GM12801 (cell line): Measurements from ENCODE around the gene JAK1.

Source experiments
- CTCF ChIP-seq: IDR thresholded peaks from one replicate; pipeline ENCODE4 v1.5.1; 2011; ENCODE audit warnings: control low read depth; ENCODE audit not compliant: insufficient read length; ENCODE audit errors: extremely low read depth

The JAK1 gene

GRCh38 chr1:64864018-64864940 lies 102.1 kb downstream of the JAK1 start:
- TF ChIP-seq CTCF: no peak

GRCh38 chr1:64861611-64862010 lies 104.7 kb downstream of the JAK1 start:
- TF ChIP-seq CTCF: no peak

GRCh38 chr1:64857347-64857746 lies 109.0 kb downstream of the JAK1 start:
- TF ChIP-seq CTCF: no peak

GRCh38 chr1:64856553-64856952 lies 109.8 kb downstream of the JAK1 start:
- no peak for TF ChIP-seq CTCF

GRCh38 chr1:64855557-64855956 lies 110.8 kb downstream of the JAK1 start:
- no peak for TF ChIP-seq CTCF

GRCh38 chr1:64854674-64855073 lies 111.7 kb downstream of the JAK1 start:
- no peak for TF ChIP-seq CTCF

- no peak for TF ChIP-seq CTCF
Measured at GRCh38 chr1:64851664-64852063, 114.7 kb downstream of the JAK1 start.
